ENCODE data around the gene SMARCAD1. TPM values are rescaled to one million over a fixed set of nuclear protein-coding genes. Genes with fewer than 3 reads are reported as not detected.
A peak's percentile ranks its signal among the peaks of the same experiment; 100 is the strongest.

The SMARCAD1 gene
- total and polyA plus RNA-seq, 2 of the 8 experiments (the other 6 are each of a cell fraction or from before 2014, with no cell fraction given), result 24.1 to 59.4 TPM

DNA sequence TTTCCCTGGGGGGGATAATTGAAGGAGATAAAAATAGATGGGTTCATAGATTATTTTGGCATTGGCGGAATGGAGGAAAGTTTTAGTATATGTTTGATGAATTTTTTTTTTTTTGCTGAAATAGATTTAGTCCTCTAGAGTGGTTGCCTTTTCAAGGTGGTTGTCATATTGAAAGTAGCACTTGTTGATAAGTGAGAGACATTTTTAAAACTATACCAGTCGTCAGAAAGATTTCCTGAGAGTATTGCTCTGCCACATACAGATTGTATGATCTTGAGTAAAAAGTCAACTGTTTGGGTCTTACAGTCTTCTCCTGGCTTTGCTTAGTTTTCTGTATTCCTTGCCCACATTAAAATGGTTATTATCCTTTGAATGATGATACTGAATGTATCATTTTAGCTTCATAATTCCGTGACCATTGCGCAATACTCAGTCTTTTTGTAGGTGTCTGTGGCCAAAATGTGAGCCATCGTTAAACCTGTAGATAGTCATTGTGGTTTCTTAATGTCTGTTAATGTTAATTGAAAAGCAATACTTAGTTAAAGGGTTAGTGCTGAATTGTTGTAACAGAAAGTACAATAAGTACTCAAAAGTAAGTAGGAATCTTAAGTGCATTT is 7.1 kb downstream of the SMARCAD1 start:
- CTCF ChIA-PET (ENCODE audit: partially characterized antibody), result no interaction called here
- no peaks in the 10 kb centered on the region; a peak in 1 of 7 replicates for H3K27me3 ChIP-seq (replicated peaks in 1 of 4; ENCODE audit: control insufficient read depth in 3 of 4, extremely low read depth in 1 of 4, insufficient read depth in 3 of 4, low read length in 3 of 4)
- no peak overlapping the region for H2AK5ac ChIP-seq (ENCODE audit: low read depth, low read length)
- H2AFZ ChIP-seq (ENCODE audit: low read length), result no peak overlapping the region
- no peak overlapping the region for H2BK15ac ChIP-seq (ENCODE audit: low read length)
- H3K56ac ChIP-seq (replicated peaks; ENCODE audit: insufficient read length, low read depth, low read length), result no peak overlapping the region
- no peak overlapping the region for H3K14ac ChIP-seq (ENCODE audit: insufficient read length)
- H2BK5ac ChIP-seq (ENCODE audit: low read depth, low read length), result no peak overlapping the region
- H4K91ac ChIP-seq (replicated peaks; ENCODE audit: insufficient read length, low read length), result no peak overlapping the region
- H4K20me1 ChIP-seq (replicated peaks in 1 of 2; ENCODE audit: control insufficient read depth in 1 of 2, insufficient read depth in 2 of 2, low read length in 2 of 2), result peaks cover 0 to under 1% of the 10 kb centered on the region in 2 experiments
- DNase-seq (ENCODE audit: low read depth in 1 of 2, low spot score in 2 of 2), result no peak
- H2BK12ac ChIP-seq (ENCODE audit: low read depth, low read length), result no peak overlapping the region
- H3K36me3 ChIP-seq (ENCODE audit: control insufficient read depth in 2 of 4, insufficient read depth in 4 of 4, low read length in 3 of 4), result peaks cover 0 to 69% (median 28%) of the 10 kb centered on the region in 4 experiments; a peak in 6 of 8 replicates
- FAIRE-seq, result no peak
- H2BK20ac ChIP-seq (ENCODE audit: low read length), result no peak overlapping the region
- WGBS, 2 experiments (ENCODE audit: extremely low coverage in 1 of 2, insufficient coverage in 1 of 2, insufficient read length in 1 of 2, insufficient replicate concordance in 2 of 2, low coverage in 1 of 2, low lambda C conversion rate in 2 of 2, missing lambda C conversion rate in 1 of 2), result 93 to 100% methylated on average over 1 to 5 of the region's 5 CpGs
- H3K4me2 ChIP-seq (ENCODE audit: insufficient read depth in 1 of 2, low read depth in 2 of 2, low read length in 2 of 2), result no peak overlapping the region
- H3K23ac ChIP-seq (ENCODE audit: insufficient read length), result no peak overlapping the region
- H2BK120ac ChIP-seq (replicated peaks; ENCODE audit: low read depth, low read length), result no peak overlapping the region
- H3K79me2 ChIP-seq (ENCODE audit: control insufficient read depth in 1 of 2, insufficient read depth in 2 of 2, low read length in 2 of 2), result peaks cover 0 to 86% of the 10 kb centered on the region in 2 experiments; a peak in 3 of 4 replicates
- H3K79me1 ChIP-seq (ENCODE audit: low read depth, low read length), result no peaks in the 10 kb centered on the region
- no peak overlapping the region for H3K9ac ChIP-seq (replicated peaks in 1 of 4; ENCODE audit: extremely low read depth in 1 of 4, low read depth in 3 of 4, low read length in 3 of 4)
- H3K27ac ChIP-seq (ENCODE audit: low read depth, low read length), result no peak overlapping the region
- H3K18ac ChIP-seq (ENCODE audit: extremely low read depth, low read length), result no peak overlapping the region
- POLR2A ChIA-PET (ENCODE audit: partially characterized antibody), result interaction anchor here (1.1 kb wide), 1 partner anchor 419 kb away, joined by 3 read pairs; no protein-coding TSS in a partner anchor
- no peak overlapping the region; the same call in 1 of the 2 replicates for H4K8ac ChIP-seq (ENCODE audit: extremely low read depth, insufficient read depth, low read length)
- H3K23me2 ChIP-seq (ENCODE audit: low read depth, low read length), result no peaks in the 10 kb centered on the region
- no peak overlapping the region for H4K5ac ChIP-seq (ENCODE audit: insufficient read length, low read depth, low read length)
- no peak overlapping the region for H3K4me3 ChIP-seq (ENCODE audit: extremely low read depth in 1 of 4, insufficient read depth in 2 of 4, low read depth in 3 of 4, low read length in 4 of 4)
- no peaks in the 10 kb centered on the region; a peak in 1 of 7 replicates for H3K4me1 ChIP-seq (replicated peaks in 1 of 4; ENCODE audit: control insufficient read depth in 3 of 4, insufficient read depth in 4 of 4, low read length in 3 of 4)
- H3K4ac ChIP-seq (replicated peaks; ENCODE audit: insufficient read length, low read depth, low read length), result no peak overlapping the region
- TF ChIP-seq NANOG (IDR thresholded peaks at IDR 0.05; ENCODE audit: insufficient read depth, low read depth, low read length, poor library complexity, severe bottlenecking), result no peak
- TF ChIP-seq TAF1 (IDR thresholded peaks at IDR 0.05; ENCODE audit: low read depth, low read length), result no peak
- peak; percentile 93 for TF ChIP-seq CEBPB (IDR thresholded peaks at IDR 0.05; ENCODE audit: low read depth, low read length)
- H3K9me3 ChIP-seq (ENCODE audit: insufficient read depth in 2 of 2, low read depth in 1 of 2, low read length in 1 of 2), result no peaks in the 10 kb centered on the region

All from H1 (cell line).